ENCODE results near the gene TNFRSF4. TPM values are rescaled to one million over a fixed set of nuclear protein-coding genes. Genes with fewer than 3 reads are reported as not detected.

TNFRSF4 gene
- total and polyA plus RNA-seq, 2 donors (not counting 1 experiment from before 2014, with no cell fraction given): 0.63 to 1.8 TPM

- peaks cover 0 to 7% (median 2%) of the 10 kb centered on the region in 4 experiments for H3K27me3 ChIP-seq (replicated peaks in 1 of 4; ENCODE audit: control extremely low read depth in 1 of 4, control insufficient read depth in 3 of 4, insufficient read depth in 4 of 4, low read length in 3 of 4)
- H3K9me3 Mint-ChIP-seq (ENCODE audit: insufficient read depth): no peaks in the 10 kb centered on the region
- no peak overlapping the region for H3K4me3 ChIP-seq (ENCODE audit: control extremely low read depth in 1 of 5, extremely low read depth in 1 of 5, insufficient read depth in 1 of 5, low read depth in 2 of 5, low read length in 4 of 5)
- H3K27me3 Mint-ChIP-seq: no peaks in the 10 kb centered on the region
- WGBS (ENCODE audit: insufficient coverage): 84% methylated on average over 20 of the region's 20 CpGs
- ChIA-PET POLR2A (interaction anchor here (1.1 kb wide), 1 partner anchor 8 kb away, joined by 3 read pairs; no protein-coding TSS in a partner anchor), CTCF (no interaction called here)
- TF ChIP-seq EZH2 (IDR thresholded peaks at IDR 0.05; ENCODE audit: borderline replicate concordance, insufficient read depth, low read depth, low read length, poor library complexity, severe bottlenecking): no peak
- TF ChIP-seq CTCF (IDR thresholded peaks at IDR 0.05): no peak
- H3K4me1 Mint-ChIP-seq: peaks cover 31% of the 10 kb centered on the region
- no peak overlapping the region for H3K27ac Mint-ChIP-seq
- no peak overlapping the region for H3K4me3 Mint-ChIP-seq
- DNase-seq (no peak), ATAC-seq (ENCODE audit: low read depth) (no peak)
- H3K36me3 ChIP-seq (replicated peaks in 1 of 2; ENCODE audit: control extremely low read depth in 1 of 2, control insufficient read depth in 1 of 2, extremely low read depth in 1 of 2, insufficient read depth in 2 of 2, low read length in 1 of 2): no peaks in the 10 kb centered on the region
- H4K20me1 ChIP-seq (ENCODE audit: control insufficient read depth, insufficient read depth, low read length, poor library complexity, severe bottlenecking): no peaks in the 10 kb centered on the region
- H3K27ac ChIP-seq (ENCODE audit: low read length in 2 of 2): no peak overlapping the region
- peaks cover 0 to 6% (median 0%) of the 10 kb centered on the region in 3 donors for H3K9me3 ChIP-seq (ENCODE audit: control extremely low read depth in 1 of 3, control insufficient read depth in 2 of 3, insufficient read depth in 1 of 3, low read length in 2 of 3)
- peaks cover 30 to 37% of the 10 kb centered on the region in 2 donors for H3K4me1 ChIP-seq (ENCODE audit: control insufficient read depth in 2 of 2, insufficient read depth in 2 of 2, low read length in 2 of 2)
- H3K9ac ChIP-seq (ENCODE audit: low read length): no peak overlapping the region
- intact Hi-C loops (cut with micrococcal nuclease): no loop called here
- H2AFZ ChIP-seq (ENCODE audit: insufficient read depth, low read depth, low read length, poor library complexity, severe bottlenecking): no peak overlapping the region
- H3K4me2 ChIP-seq (replicated peaks; ENCODE audit: low read depth, low read length, poor library complexity, severe bottlenecking): no peak overlapping the region
- no peaks in the 10 kb centered on the region for H3K79me2 ChIP-seq (ENCODE audit: control insufficient read depth, insufficient read depth, low read length)
Observed at GRCh38 chr1:1167398-1167821, 46.5 kb downstream of the TNFRSF4 start.

- intact Hi-C loops (cut with micrococcal nuclease): no loop called here
- H3K36me3 ChIP-seq (replicated peaks in 1 of 2; ENCODE audit: control extremely low read depth in 1 of 2, control insufficient read depth in 1 of 2, extremely low read depth in 1 of 2, insufficient read depth in 2 of 2, low read length in 1 of 2): no peaks in the 10 kb centered on the region
- no peak overlapping the region for H3K4me3 ChIP-seq (ENCODE audit: control extremely low read depth in 1 of 5, extremely low read depth in 1 of 5, insufficient read depth in 1 of 5, low read depth in 2 of 5, low read length in 4 of 5)
- peaks cover 24 to 31% of the 10 kb centered on the region in 2 donors for H3K4me1 ChIP-seq (ENCODE audit: control insufficient read depth in 2 of 2, insufficient read depth in 2 of 2, low read length in 2 of 2)
- no peak overlapping the region for H3K27ac ChIP-seq (ENCODE audit: low read length in 2 of 2)
- Mint-ChIP-seq H3K27me3 (no peaks in the 10 kb centered on the region), H3K4me3 (no peak overlapping the region), H3K9me3 (ENCODE audit: insufficient read depth) (no peaks in the 10 kb centered on the region), H3K27ac (no peak overlapping the region), H3K4me1 (peaks cover 25% of the 10 kb centered on the region)
- DNase-seq: no peak
- H3K27me3 ChIP-seq (replicated peaks in 1 of 4; ENCODE audit: control extremely low read depth in 1 of 4, control insufficient read depth in 3 of 4, insufficient read depth in 4 of 4, low read length in 3 of 4): peaks cover 0 to 7% (median 0%) of the 10 kb centered on the region in 4 experiments
- H3K9ac ChIP-seq (ENCODE audit: low read length): no peak overlapping the region
- WGBS (ENCODE audit: insufficient coverage): 92% methylated on average over 33 of the region's 44 CpGs
- no peak overlapping the region for H2AFZ ChIP-seq (ENCODE audit: insufficient read depth, low read depth, low read length, poor library complexity, severe bottlenecking)
- H4K20me1 ChIP-seq (ENCODE audit: control insufficient read depth, insufficient read depth, low read length, poor library complexity, severe bottlenecking): no peaks in the 10 kb centered on the region
- TF ChIP-seq CTCF (IDR thresholded peaks at IDR 0.05) (no peak), EZH2 (IDR thresholded peaks at IDR 0.05; ENCODE audit: borderline replicate concordance, insufficient read depth, low read depth, low read length, poor library complexity, severe bottlenecking) (no peak)
- peaks cover 0 to 6% (median 0%) of the 10 kb centered on the region in 3 donors for H3K9me3 ChIP-seq (ENCODE audit: control extremely low read depth in 1 of 3, control insufficient read depth in 2 of 3, insufficient read depth in 1 of 3, low read length in 2 of 3)
- ChIA-PET POLR2A (interaction anchor here (1.1 kb wide), 1 partner anchor 8 kb away, joined by 3 read pairs; no protein-coding TSS in a partner anchor), CTCF (no interaction called here)
- H3K4me2 ChIP-seq (replicated peaks; ENCODE audit: low read depth, low read length, poor library complexity, severe bottlenecking): no peak overlapping the region
- no peaks in the 10 kb centered on the region for H3K79me2 ChIP-seq (ENCODE audit: control insufficient read depth, insufficient read depth, low read length)
- ATAC-seq (ENCODE audit: low read depth): no peak
Observed at GRCh38 chr1:1166642-1167397, 47.1 kb downstream of the TNFRSF4 start.
